Measurements from ENCODE around the gene PHC2. TPM values are rescaled to one million over a fixed set of nuclear protein-coding genes. Genes with fewer than 3 reads are reported as not detected.

Gene PHC2
- total and polyA plus RNA-seq, 3 donors from 2014 or later: 121 to 178 (median 130) TPM

DNA sequence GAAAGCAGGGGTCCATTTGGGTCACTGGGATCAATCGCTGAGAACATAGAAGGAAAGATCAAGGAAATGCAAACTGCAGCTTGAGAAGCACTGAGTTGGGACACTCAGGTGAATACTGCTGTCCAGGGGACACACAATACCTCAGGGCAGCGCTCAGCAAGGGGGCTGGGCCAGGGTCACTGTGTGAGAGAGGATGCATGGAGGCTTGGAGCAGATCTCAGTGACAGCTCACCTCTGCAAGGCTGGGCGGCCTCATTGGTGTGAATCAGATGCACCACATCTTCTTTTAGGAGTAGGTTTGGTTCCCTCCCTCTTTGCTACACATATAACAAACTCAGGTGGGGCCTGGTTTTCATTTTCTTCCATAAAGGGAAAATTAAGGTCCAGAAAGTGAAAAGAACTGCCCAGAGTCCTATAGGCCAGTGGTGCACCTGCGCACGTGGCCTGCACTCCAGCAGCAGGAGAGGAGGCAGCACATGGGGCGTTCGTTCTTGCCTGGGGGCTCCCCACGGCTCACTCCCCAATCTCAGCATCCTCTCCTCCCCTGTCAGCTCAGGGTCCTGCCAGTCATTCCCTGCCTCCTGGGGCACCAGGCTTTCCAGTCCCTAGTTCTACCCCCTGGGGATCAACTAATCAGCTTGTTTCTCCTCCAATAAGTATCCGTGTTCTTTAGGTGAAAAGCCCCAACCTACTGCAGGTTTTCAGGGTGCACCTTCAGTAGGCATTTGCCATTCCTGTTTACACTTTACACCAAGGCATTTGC lies 111.5 kb downstream of the PHC2 start:
- 86 to 89% methylated on average over 9 of the region's 9 CpGs for WGBS, 2 donors
- Histone ChIP-seq H3K27ac (no peak overlapping the region), H3K4me3 (no peak overlapping the region), H3K36me3 (ENCODE audit: low read depth, missing control alignments) (no peaks in the 10 kb centered on the region), H3K27me3 (no peaks in the 10 kb centered on the region), H3K9me3 (no peaks in the 10 kb centered on the region), H3K4me1 (no peaks in the 10 kb centered on the region)
- no peak for DNase-seq
- intact Hi-C loops (cut with DNase I; ENCODE audit: low total_unique reads): no loop called here
- TF ChIP-seq POLR2A (IDR thresholded peaks at IDR 0.05): no peak
- TF ChIP-seq, protein P1, sequence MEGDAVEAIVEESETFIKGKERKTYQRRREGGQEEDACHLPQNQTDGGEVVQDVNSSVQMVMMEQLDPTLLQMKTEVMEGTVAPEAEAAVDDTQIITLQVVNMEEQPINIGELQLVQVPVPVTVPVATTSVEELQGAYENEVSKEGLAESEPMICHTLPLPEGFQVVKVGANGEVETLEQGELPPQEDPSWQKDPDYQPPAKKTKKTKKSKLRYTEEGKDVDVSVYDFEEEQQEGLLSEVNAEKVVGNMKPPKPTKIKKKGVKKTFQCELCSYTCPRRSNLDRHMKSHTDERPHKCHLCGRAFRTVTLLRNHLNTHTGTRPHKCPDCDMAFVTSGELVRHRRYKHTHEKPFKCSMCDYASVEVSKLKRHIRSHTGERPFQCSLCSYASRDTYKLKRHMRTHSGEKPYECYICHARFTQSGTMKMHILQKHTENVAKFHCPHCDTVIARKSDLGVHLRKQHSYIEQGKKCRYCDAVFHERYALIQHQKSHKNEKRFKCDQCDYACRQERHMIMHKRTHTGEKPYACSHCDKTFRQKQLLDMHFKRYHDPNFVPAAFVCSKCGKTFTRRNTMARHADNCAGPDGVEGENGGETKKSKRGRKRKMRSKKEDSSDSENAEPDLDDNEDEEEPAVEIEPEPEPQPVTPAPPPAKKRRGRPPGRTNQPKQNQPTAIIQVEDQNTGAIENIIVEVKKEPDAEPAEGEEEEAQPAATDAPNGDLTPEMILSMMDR (IDR thresholded peaks at IDR 0.05): no peak

DNA sequence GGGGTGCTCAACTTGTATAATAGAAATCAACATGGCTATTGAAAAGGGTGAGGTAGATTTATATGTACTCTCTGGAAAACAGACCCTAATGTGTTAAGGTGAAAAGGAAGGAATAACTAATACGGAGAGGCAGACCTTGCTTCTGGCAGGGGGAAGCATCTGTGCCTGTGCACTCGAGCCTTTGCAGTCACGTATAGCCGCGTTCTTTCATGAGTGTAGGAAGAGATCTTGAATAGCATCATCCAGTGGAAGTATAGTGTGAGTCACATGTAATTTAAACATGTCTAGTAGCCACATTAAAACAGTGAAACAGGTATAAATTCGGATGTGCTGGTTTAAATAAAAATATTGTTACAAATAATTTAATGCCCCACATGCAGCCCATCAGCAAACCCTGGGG lies 112.9 kb downstream of the PHC2 start:
- intact Hi-C loops (cut with DNase I; ENCODE audit: low total_unique reads): no loop called here
- no peaks in the 10 kb centered on the region for H3K36me3 ChIP-seq (ENCODE audit: low read depth, missing control alignments)
- 62 to 79% methylated on average over 6 of the region's 6 CpGs for WGBS, 2 donors
- H3K27me3 ChIP-seq: no peaks in the 10 kb centered on the region
- no peak overlapping the region for H3K4me3 ChIP-seq
- no peaks in the 10 kb centered on the region for H3K9me3 ChIP-seq
- H3K27ac ChIP-seq: no peak overlapping the region
- no peaks in the 10 kb centered on the region for H3K4me1 ChIP-seq
- no peak for TF ChIP-seq POLR2A (IDR thresholded peaks at IDR 0.05)
- TF ChIP-seq, protein P1 (IDR thresholded peaks at IDR 0.05): no peak
- DNase-seq: no peak

DNA sequence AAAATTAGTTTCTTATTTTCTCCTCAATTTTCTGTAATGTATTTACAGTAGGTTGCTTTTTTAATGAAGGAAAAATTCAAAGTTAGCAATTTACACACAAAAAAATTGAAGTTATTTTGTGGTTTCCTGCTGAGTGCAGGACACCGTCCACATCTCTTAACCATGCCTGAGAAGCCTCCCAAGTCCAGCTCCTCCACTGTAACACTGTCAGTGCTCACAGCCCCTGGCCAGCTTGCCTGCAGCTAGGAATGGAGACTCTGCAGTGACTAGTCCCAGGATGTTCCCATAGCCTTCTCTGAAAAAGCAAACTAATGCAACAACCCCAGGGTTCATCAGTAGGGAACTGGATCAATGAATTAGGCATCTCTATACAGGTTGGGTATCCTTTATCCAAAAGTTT lies 113.5 kb downstream of the PHC2 start:
- TF ChIP-seq POLR2A (IDR thresholded peaks at IDR 0.05): no peak
- TF ChIP-seq, protein P1 (IDR thresholded peaks at IDR 0.05): no peak
- Histone ChIP-seq H3K4me3 (no peak overlapping the region), H3K4me1 (no peaks in the 10 kb centered on the region), H3K27me3 (no peaks in the 10 kb centered on the region), H3K36me3 (ENCODE audit: low read depth, missing control alignments) (no peaks in the 10 kb centered on the region), H3K9me3 (no peaks in the 10 kb centered on the region), H3K27ac (no peak overlapping the region)
- no peak for DNase-seq
- 70 to 81% methylated on average over 1 of the region's 1 CpG for WGBS, 2 donors
- intact Hi-C loops (cut with DNase I; ENCODE audit: low total_unique reads): no loop called here

DNA sequence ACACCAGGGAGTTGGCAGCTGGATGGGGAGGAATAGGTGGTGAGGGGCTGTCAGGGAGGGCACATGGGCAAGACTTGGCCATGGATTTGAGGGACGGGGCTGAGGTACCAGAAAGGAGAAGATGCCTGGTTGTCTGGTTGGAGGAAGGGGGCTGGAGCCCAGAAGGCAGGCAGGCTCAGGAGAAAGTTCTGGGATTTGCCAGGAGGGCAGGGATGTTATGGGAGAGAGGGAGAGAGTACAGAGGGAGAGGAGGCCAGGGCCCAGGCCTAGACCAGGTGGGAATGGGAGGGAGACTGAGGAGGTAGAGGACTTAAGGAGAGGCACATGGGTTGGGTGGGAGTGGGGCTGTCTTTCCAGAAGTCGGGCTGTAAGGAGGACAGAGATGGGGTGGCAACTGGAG lies 114.3 kb downstream of the PHC2 start:
- 88 to 93% methylated on average over 2 of the region's 2 CpGs for WGBS, 2 donors
- no peak for DNase-seq
- Histone ChIP-seq H3K27me3 (no peaks in the 10 kb centered on the region), H3K4me3 (no peak overlapping the region), H3K4me1 (no peaks in the 10 kb centered on the region), H3K27ac (no peak overlapping the region), H3K9me3 (no peaks in the 10 kb centered on the region), H3K36me3 (ENCODE audit: low read depth, missing control alignments) (no peaks in the 10 kb centered on the region)
- TF ChIP-seq, protein P1 (IDR thresholded peaks at IDR 0.05): no peak
- TF ChIP-seq POLR2A (IDR thresholded peaks at IDR 0.05): no peak
- intact Hi-C loops (cut with DNase I; ENCODE audit: low total_unique reads): no loop called here

DNA sequence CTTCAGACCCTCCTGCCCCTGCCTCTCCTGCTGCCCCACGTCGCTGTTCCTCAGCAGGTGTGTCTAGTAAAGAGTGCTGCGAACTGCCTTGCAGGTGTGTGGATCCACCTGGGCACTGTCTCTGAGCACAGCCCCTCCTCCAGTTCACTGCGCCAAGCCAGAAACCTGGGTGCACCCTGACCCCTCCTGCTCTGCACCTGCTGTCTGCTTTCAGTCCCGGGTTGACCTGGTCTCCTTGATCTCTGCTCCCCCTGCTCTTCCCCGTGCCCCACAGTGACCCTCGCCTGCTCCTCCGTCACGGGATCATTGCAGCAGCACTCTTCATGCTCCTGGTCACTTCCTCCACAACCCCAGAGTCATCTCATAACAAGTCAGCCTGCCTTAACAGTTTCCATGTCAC lies 116.5 kb downstream of the PHC2 start:
- Histone ChIP-seq H3K4me1 (no peaks in the 10 kb centered on the region), H3K4me3 (no peak overlapping the region), H3K27me3 (no peaks in the 10 kb centered on the region), H3K36me3 (ENCODE audit: low read depth, missing control alignments) (no peaks in the 10 kb centered on the region), H3K9me3 (no peaks in the 10 kb centered on the region), H3K27ac (no peak overlapping the region)
- intact Hi-C loops (cut with DNase I; ENCODE audit: low total_unique reads): no loop called here
- no peak for TF ChIP-seq POLR2A (IDR thresholded peaks at IDR 0.05)
- TF ChIP-seq, protein P1 (IDR thresholded peaks at IDR 0.05): no peak
- no peak for DNase-seq
- WGBS, 2 donors: 90 to 95% methylated on average over 9 of the region's 9 CpGs
